Activated B cell treated with CpG ODN at 0.5 μM for 24 hours (primary cell): Measurements from ENCODE around the gene ICAM3. TPM values are rescaled to one million over a fixed set of nuclear protein-coding genes. Genes with fewer than 3 reads are reported as not detected.

Source experiments
- ATAC-seq: fragments of 200-7000 bp; cut with Tn5 transposase; one replicate; pipeline ENCODE4 v1.10.0; 2021; ENCODE audit warnings: low read depth, mild to moderate bottlenecking, moderate library complexity
- CTCF ChIA-PET: fragments of 350-600 bp; sonication (Branson Sonifier 250); formaldehyde crosslinking; loops from one replicate; lab custom pipeline; 2021; ENCODE audit warnings: antibody characterized with exemption; lab: Charles Lee
- POLR2A ChIA-PET: fragments of 350-600 bp; sonication (Branson Sonifier 250); formaldehyde crosslinking; loops from one replicate; lab custom pipeline; 2021; ENCODE audit warnings: antibody characterized with exemption; lab: Charles Lee
- DNase-seq: peaks from one replicate; pipeline ENCODE4 v3.0.0; 2022
- H3K27ac Mint-ChIP-seq: one replicate; pipeline ENCODE4 v1.8.0; 2020; ENCODE audit warnings: mixed read lengths
- H3K27me3 Mint-ChIP-seq: one replicate; pipeline ENCODE4 v1.8.0; 2021; ENCODE audit warnings: mixed read lengths
- H3K36me3 Mint-ChIP-seq: one replicate; pipeline ENCODE4 v1.8.0; 2021; ENCODE audit warnings: low read depth, mixed read lengths
- H3K4me1 Mint-ChIP-seq: one replicate; pipeline ENCODE4 v1.8.0; 2021; ENCODE audit warnings: mixed read lengths
- H3K4me3 Mint-ChIP-seq: one replicate; pipeline ENCODE4 v1.8.0; 2020; ENCODE audit warnings: mild to moderate bottlenecking, mixed read lengths
- H3K9me3 Mint-ChIP-seq: one replicate; pipeline ENCODE4 v1.8.0; 2020; ENCODE audit warnings: mixed read lengths
- CTCF ChIP-seq: fragments of 200-600 bp; IDR thresholded peaks from one replicate; pipeline ENCODE4 v1.8.0; 2022; ENCODE audit warnings: antibody characterized with exemption, mild to moderate bottlenecking
- intact Hi-C: fragments of 100-400 bp; cut with micrococcal nuclease; formaldehyde crosslinking; loops from one replicate; pipeline ENCODE4 v1.15.1; 2024
- total RNA-seq: library from RNA; stranded (reverse); gene quantifications from 2 replicates; pipeline ENCODE4 v1.2.3, GENCODE V29; 2022

ICAM3 gene
- total RNA-seq, 1 donor from 2014 or later, result 147 TPM

- peak; percentile 61 for ATAC-seq
- peak overlapping the region; percentile 79 for H3K4me3 Mint-ChIP-seq
- ChIA-PET POLR2A (interaction anchor here (0.5 to 6.5 kb wide), 18 partner anchors 9 to 412 kb away, joined by 3 to 128 read pairs (median 4); partner anchors contain the start of genes CDC37, ICAM1, QTRT1 and RAVER1), CTCF (interaction anchor here (1.0 to 1.8 kb wide), 5 partner anchors 9 to 101 kb away, joined by 3 to 10 read pairs (median 3); no protein-coding TSS in a partner anchor)
- intact Hi-C loops, result loop anchor here (1.0 kb wide), 1 partner anchor 19 kb away; no protein-coding TSS in a partner anchor
- H3K27me3 Mint-ChIP-seq, result peaks cover 35% of the 10 kb centered on the region
- H3K27ac Mint-ChIP-seq, result peak overlapping the region; percentile 30
- DNase-seq, result peak; percentile 57
- no peaks in the 10 kb centered on the region for H3K9me3 Mint-ChIP-seq
- TF ChIP-seq CTCF, result no peak
- H3K36me3 Mint-ChIP-seq, result peaks cover 22% of the 10 kb centered on the region
- H3K4me1 Mint-ChIP-seq, result peaks cover 80% of the 10 kb centered on the region
Measured at GRCh38 chr19:10289167-10289835, 50.1 kb downstream of the ICAM3 start.

DNA sequence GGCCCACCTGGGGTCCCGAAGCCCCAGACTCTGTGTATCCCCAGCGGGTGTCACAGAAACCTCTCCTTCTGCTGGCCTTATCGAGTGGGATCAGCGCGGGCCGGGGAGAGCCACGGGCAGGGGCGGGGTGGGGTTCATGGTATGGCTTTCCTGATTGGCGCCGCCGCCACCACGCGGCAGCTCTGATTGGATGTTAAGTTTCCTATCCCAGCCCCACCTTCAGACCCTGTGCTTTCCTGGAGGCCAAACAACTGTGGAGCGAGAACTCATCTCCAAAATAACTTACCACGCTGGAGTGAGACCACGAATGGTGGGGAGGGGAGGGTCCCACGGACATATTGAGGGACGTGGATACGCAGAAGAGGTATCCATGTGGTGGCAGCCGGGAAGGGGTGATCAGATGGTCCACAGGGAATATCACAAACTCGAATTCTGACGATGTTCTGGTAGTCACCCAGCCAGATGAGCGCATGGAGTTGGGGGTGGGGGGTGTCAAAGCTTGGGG, 50.7 kb downstream of the ICAM3 start:
- TF ChIP-seq CTCF, result no peak
- H3K9me3 Mint-ChIP-seq, result no peaks in the 10 kb centered on the region
- DNase-seq, result no peak
- H3K27ac Mint-ChIP-seq, result peak overlapping the region; percentile 46
- ATAC-seq, result no peak
- peaks cover 33% of the 10 kb centered on the region for H3K27me3 Mint-ChIP-seq
- peaks cover 80% of the 10 kb centered on the region for H3K4me1 Mint-ChIP-seq
- intact Hi-C loops, result loop anchor here (1.0 kb wide), 1 partner anchor 18 kb away; no protein-coding TSS in a partner anchor
- H3K36me3 Mint-ChIP-seq, result peaks cover 28% of the 10 kb centered on the region
- peak overlapping the region; percentile 79 for H3K4me3 Mint-ChIP-seq
- ChIA-PET CTCF (interaction anchor here (1.0 to 1.8 kb wide), 5 partner anchors 12 to 102 kb away, joined by 3 to 10 read pairs (median 3); no protein-coding TSS in a partner anchor), POLR2A (interaction anchor here (0.6 to 6.5 kb wide), 8 partner anchors 9 to 413 kb away, joined by 3 to 128 read pairs (median 6); partner anchors contain the start of genes CDC37, ICAM1, QTRT1 and RAVER1)

GRCh38 chr19:10286803-10287737, 52.4 kb downstream of the ICAM3 start, which contains the start of gene ICAM4:
Gene ICAM4, plus strand, starts transcription at chr19:10286955. Its CDS starts 58 bp downstream, at chr19:10287013.
- H3K27me3 Mint-ChIP-seq, result peaks cover 24% of the 10 kb centered on the region
- peak within 1 kb of the TSS; percentile 53 for H3K27ac Mint-ChIP-seq
- intact Hi-C loops, result no loop called here
- TF ChIP-seq CTCF, result no peak
- peaks cover 67% of the 10 kb centered on the region for H3K4me1 Mint-ChIP-seq
- H3K4me3 Mint-ChIP-seq, result peak within 1 kb of the TSS; percentile 46
- no peaks in the 10 kb centered on the region for H3K9me3 Mint-ChIP-seq
- ATAC-seq (no peak), DNase-seq (no peak)
- H3K36me3 Mint-ChIP-seq, result peaks cover 37% of the 10 kb centered on the region
- ChIA-PET POLR2A (interaction anchor here (0.6 to 6.5 kb wide), 8 partner anchors 15 to 183 kb away, joined by 3 to 128 read pairs (median 5); partner anchors contain the start of genes CDC37, ICAM1 and RAVER1), CTCF (interaction anchor here (0.6 to 2.0 kb wide), 6 partner anchors 15 to 357 kb away, joined by 3 to 10 read pairs (median 4); partner anchors contain the start of genes ICAM1 and TYK2)

DNA sequence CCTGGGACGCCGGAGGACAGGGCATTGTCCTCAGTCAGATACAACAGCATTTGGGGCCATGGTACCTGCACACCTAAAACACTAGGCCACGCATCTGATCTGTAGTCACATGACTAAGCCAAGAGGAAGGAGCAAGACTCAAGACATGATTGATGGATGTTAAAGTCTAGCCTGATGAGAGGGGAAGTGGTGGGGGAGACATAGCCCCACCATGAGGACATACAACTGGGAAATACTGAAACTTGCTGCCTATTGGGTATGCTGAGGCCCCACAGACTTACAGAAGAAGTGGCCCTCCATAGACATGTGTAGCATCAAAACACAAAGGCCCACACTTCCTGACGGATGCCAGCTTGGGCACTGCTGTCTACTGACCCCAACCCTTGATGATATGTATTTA, 54.0 kb downstream of the ICAM3 start:
- no peak for TF ChIP-seq CTCF
- H3K4me1 Mint-ChIP-seq, result peaks cover 51% of the 10 kb centered on the region
- DNase-seq, result no peak
- peaks cover 10% of the 10 kb centered on the region for H3K27me3 Mint-ChIP-seq
- H3K9me3 Mint-ChIP-seq, result no peaks in the 10 kb centered on the region
- CTCF ChIA-PET, result interaction anchor here (2.0 kb wide), 1 partner anchor 14 kb away, joined by 7 read pairs; no protein-coding TSS in a partner anchor
- H3K4me3 Mint-ChIP-seq, result no peak overlapping the region
- ATAC-seq, result no peak
- peaks cover 45% of the 10 kb centered on the region for H3K36me3 Mint-ChIP-seq
- no peak overlapping the region for H3K27ac Mint-ChIP-seq
- intact Hi-C loops, result no loop called here
- POLR2A ChIA-PET, result interaction anchor here (6.5 kb wide), 1 partner anchor 14 kb away, joined by 128 read pairs; the partner anchor contains the start of gene ICAM1
